HG02981 (cell line): ENCODE data around the gene TOR4A.

Experiments
- ATAC-seq: cut with Tn5 transposase; IDR thresholded peaks from one replicate; pipeline ENCODE4 v1.9.1; 2021; ENCODE audit warnings: mild to moderate bottlenecking, moderate library complexity; ENCODE audit not compliant: unreplicated experiment

The TOR4A gene

DNA sequence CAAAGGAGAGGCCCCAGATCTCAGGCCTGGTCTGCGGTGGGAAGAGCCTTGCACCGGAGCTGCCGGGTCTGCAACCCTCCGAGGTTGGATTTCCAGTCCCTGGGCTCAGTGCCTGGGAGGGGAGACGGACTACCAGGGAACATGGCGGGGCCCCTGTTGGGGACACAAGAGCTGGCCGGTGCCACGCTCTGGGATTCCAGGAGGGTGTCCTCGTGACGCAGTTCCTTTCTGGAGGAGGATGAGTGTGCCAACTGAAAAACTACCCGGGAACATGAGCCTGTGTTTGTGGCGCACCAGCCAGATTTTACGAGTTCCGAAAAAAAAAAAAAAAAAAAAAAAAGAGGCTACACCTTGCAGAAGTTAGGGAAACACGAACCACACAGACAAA is 15.6 kb downstream of the TOR4A start:
- no peak for ATAC-seq

DNA sequence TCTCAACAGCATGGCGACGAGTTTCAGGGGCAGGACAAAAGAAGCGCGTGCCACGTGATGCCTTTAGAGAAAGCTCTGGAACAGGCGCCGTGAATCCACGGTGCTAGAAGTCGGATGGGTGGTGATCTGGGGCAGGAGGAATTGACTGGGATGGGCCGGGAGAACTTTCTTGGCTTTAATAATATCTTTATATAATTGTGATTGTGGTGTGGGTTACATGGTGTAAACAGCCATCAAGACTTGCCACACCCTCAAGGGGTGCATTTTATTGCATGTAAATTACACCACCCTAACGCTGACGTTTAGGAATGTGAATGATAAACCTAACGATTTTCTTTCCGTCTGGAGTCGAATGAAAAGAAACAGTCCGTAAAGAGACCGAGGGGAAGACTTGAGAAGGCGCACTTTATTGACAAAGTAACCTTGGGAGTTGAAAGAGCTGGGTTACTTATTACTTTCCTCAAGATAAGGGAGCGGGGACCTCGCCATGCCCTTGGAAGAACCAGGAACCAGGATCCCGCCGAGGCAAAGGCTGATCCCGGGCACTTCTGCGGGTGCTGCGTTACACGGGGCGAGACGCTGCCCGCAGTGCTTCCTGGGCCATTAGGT is 16.1 kb downstream of the TOR4A start:
- no peak for ATAC-seq

DNA sequence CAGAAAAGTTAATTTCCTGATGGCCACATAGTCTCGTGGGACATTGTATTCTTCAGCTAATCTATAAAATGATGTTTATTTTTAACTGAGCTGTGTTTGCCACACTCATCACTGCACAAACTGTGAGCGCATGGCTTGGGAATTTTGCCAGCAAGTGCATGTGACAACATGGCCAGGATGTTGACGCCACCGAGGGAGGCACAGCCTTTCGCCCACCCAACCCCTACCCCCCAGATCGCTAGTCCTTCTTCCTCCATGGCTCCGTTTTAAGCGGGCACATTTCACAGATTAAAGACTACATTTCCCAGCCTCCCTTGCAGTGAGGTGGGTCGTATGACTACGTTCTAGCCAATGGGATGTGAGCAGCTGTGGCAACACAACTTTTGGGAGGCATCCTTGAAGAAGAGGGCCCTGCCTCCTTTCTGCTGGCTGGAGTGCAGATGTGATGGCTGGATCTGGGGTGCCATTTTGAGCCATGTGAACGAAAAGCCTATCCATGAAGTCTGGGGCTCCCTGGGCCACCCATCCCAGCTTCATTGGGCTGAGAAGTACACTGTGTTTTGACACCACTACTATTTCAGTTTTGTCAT is 16.7 kb downstream of the TOR4A start:
- ATAC-seq, result no peak

DNA sequence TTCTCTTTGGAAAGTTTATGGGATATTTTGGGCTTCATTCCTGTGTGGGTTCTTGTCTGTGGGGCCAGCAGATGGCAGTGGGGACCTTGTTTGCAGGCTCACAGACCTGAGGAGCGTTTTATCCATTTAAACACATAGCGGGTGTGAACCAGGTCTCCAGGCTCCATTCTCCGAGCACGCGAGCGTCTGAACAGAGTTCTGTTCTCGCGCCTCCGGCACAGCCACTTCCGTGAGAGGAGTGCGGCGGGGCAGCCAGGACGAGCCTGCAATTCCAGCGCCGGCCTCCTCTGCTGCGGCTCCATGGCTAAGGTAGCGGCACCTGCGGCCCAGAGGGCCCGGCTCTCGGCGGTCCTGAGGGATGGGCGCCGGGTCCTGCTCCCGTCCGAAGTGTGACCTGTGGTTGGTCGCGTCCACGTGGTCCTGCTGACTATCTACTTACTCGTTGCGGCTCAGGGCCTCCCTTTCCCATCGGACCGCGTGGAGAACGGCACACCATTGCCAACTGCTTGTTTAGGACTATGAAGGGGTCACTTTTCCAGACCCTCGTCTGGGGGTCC is 17.2 kb downstream of the TOR4A start:
- ATAC-seq, result no peak

DNA sequence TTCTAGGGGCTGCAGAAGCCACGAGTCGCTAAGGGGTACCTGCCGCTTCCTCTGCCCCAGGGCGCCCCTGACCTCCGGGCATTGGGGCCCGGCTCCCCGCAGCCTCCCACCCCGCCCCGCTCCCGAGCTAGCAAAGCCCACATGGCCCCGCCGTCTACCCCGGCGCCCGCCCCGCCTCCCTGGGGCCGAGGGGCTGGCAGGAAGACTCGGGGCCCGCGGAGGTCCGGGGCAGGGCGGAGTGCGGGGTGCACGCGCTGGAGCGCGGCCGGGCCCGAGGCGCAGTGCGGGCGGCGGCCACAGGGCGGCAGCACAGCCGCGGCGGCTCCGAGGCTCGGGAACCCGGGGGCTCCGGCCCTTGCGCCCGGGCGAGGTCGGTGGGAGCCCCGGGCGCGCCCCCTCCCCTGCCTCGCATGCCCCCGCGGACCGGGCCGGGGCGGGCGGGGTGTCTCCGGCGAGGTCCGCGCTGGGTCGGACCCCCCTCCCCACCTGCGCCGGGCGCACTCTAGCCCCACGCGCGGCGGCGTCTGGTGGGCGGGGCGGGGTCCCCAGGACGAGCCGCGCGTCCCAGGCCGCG is 17.8 kb downstream of the TOR4A start:
- ATAC-seq, result peak; percentile 59

DNA sequence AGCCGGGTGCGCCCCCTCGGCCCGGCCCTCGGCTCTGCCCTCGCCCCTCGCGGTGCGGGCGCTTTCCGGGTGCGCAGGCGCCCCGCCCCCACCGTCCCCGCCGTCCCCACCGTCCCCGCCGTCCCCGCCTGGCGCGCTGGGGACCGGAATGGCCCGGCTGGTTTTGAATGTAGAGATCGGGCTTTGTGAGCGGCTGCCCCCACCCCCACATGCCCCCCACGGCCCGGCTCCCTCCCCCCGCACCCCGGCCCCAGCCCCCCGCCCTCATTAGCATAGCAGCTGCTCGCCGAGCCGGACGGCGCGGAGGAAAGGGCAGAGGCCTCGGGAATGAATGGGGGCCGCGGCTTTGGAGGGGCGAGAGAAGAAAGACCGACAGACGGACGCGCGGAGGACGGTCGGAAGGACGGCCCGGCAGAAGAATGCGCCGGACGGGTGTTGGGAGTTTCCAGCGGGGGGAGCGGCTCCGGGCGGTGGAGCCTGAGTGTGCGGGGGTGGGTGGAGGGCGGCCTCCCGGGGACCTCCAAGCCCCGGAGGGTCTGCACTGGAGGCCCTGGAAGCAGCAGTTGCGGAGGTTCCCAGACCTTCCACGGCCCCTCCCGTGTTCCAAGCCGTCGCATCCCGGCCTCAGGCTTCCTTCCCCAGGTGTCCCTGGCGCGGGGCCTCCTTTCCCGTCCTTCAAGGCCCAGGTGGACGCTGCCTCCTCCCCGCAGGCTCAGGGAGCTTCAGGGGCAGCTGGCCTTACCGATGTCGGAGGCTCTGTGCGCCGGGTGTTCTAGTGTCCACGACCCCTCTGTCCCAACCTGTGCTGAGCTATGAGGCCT is 18.5 kb downstream of the TOR4A start:
- no peak for ATAC-seq

DNA sequence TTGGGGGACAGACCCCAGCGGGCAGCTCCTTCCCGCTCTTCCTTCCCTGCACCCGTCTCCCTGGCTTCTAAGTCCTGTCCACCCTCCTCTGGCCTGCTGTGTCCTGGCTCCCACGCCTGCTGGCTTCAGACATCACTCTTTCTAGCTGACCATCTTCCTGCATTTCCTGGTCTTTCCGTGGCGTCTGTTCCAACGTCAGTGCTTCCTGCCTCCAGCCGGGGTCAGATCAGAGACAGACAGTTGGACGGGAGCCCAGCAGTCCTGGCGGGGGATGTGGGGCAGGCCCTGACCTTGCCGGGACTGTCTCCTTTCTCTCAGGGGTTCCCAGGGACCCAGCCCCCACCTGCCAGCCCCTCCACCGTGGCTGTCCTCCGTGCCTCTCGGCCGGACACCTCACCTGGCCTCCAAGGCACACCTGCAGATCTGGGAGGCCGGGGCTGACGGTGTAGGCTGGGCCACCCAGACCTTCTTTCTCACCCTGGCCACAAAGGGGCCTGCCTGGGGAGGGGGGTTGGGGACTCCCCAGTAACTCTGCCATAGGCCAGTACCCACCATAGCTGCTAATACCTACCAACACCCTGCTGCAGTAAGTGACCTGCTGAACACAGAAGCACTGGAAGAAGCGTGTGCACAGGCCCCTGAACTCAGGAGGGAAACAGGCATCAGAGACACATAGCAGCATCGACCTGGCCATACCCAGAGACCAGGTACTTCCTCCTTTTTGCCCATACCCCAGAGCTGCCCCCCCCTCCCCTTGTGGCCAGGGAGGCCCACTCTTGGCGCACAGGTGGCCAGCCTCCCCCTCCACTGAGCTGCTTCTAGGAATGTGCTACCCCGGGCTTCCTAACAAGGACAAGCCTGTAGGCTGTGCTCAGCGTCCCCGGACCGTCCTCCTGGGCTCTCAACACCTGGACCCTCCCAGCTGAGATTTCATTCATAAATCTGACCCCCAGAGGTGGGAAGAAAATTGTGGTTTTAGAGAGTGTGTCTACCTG is 19.4 kb downstream of the TOR4A start:
- ATAC-seq, result no peak

DNA sequence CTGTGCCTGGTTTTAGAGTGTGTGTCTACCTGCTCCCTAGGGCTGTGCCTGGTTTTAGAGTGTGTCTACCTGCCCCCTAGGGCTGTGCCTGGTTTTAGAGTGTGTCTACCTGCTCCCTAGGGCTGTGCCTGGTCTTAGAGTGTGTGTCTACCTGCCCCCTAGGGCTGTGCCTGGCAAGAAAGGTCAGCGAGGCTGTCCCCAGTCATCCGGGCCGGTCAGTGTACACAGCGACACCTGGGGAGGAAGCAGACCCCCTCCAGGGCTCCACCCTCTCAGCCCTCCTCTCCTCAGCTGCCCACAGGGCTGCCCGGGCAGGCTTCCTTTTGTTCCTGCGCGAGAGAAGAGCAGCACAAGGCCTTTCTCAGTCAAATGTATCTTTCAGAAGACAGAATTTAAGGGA is 20.4 kb downstream of the TOR4A start:
- ATAC-seq, result no peak

DNA sequence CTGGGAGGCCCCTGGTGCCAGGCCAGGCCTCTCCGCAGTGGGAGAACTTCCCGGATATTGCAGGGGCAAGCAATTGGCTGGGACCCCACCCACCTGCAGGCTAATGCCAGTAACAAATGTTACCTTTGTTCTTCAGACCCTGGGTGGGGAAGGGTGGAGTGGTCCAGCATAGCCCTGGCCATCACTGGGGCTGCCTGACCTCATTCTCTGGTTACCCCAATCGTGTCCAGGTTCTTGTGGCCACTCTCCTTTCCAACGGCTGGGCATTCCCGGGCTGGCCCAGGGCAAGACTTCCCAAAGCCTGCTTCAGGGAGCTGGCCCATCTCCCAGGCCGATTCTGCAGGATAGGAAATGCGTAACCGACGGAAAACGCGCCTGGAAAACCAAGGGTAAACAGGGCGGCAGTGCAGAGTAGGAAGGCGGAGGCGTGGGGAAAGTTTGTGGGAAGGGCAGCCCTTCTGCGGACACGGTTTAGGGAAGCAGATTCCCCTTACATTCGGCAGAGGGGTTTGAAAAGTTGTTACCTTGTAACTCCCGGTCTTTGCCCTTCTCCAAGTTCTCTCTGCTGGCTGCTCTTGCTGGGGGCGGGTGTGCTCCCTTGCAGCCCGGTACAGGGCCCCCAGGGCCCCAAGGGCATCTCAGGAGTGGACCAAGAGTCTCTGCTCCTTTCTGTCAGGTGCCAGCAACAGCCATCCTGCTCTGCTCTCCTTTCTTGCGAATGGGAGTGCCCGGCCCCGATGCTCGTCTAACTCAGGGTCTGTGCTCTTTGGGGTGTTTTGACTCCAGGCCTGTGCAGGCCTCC is 21.1 kb downstream of the TOR4A start:
- no peak for ATAC-seq

DNA sequence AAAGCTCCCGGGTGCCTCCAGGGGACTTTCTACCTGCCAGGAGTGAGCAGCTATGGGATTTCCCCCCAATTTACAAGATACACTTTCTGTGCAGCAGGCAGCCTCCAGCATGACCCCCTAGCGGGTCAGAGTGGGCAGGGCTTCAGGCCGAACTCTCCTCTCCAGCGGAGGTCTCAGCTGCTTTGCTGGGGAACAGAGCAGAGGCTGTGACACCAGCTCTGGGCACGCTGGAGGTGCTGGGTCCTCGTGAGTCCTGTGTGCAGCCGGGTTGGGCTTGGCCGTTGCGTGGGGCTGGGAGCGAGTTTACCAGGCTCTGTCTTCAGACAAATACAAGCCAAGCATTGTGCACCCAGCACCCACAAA is 21.7 kb downstream of the TOR4A start:
- ATAC-seq, result no peak

DNA sequence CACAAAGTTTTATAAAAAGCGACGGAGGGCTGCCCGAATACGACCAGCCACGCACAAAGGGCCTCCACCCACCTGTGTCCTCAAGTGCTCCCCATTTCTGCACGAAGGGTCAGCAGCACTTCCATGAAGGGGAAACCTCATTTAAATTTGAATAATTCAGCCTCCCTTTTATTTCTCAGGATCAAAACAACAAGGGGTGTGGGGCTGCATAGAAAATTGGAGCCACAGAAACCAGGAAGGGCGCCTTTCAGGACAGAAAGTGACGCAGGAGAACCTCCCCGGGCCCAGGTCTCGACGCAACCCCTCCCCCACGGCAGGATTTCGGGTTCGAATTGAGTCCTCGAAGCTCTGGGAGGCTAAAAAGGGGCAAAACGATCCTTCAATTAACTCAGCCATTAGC is 22.4 kb downstream of the TOR4A start:
- ATAC-seq, result no peak

DNA sequence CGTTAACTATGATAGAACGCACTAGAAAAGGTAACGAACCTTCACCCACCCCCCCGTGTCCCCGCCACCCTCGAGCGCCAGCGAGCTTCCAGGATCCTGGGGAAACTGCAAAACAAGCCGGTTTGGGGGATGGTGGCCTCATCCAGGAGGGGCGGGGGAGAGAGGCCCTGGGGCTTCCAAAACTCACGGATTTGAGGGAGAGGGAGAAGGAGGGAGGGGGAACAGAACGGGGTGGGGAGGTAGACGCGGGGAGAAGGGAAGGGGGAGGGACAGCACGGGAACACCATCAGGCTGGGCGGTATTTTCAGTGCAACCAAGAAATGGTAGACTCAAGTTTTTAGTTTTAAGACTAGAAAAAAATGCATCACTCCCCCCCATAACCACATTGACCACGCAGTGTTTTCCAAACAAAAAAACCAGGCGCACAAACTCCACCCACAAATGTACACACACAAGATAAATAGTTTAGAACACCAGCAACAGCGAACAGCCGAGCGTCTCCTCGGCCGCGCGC is 23.1 kb downstream of the TOR4A start:
- no peak for ATAC-seq

DNA sequence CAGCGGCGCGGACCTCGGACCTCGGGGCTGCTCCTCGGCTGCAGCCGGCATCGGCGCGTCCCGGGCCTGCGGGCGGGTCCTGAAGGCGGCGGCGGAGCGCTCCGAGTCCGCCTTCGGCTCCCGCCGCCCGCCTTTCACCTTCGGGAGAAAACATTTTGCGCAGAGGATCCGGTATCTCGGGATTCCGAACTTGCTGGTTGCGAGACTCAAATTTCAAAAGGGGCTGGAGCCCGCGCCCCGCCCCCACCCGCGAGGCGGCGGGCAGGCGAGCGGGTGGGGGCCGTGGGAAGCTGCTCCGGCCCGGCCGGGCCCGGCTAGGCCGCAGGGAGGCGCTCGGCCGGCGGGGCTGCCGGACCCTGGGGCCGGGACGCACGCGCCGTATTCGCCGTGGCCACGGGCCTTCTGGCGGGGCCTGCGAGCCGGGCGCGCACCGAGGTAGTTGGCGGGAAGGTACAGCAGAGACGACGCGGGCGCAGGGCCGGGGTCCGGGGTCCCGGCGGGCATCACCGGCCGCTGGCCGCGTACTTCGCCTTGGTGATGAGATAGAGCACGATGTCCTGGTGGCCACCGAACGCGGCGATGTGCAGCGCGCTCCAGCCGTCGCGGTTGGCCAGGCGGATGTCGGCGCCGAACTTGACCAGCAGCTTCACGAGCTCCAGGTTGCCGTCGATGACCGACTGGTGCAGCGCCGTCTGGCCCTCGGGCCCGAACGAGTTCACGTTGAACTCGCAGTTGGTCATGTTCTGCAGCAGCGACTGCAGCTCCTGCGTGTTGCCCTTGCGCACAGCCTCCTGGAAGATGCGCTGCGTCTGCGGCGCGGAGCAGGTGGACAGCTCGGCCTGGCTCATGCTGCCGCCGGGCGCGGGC is 23.8 kb downstream of the TOR4A start:
- no peak for ATAC-seq

DNA sequence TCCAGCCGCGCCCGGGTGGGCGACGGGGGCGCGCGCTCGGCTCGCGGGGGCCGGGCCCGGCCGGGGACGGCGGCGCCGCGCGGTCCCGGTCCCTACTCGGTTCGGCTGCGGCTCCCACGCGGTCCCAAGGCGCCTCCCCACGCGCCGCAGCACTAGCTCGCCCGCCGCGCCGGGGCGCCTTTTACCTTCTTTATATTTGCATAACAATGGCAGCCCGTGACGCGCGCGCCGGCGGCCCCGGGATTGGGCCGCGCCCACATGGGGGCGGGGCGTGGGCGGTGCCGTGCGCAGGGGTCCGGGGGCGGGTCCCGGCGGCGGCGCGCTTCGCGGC is 24.6 kb downstream of the TOR4A start, which contains the start of gene NRARP:
Gene NRARP, minus strand, starts transcription at position 154 of the 331 bp plus-strand sequence. CDS start 343 bp downstream, outside the sequence.
- peak; percentile 55 for ATAC-seq

DNA sequence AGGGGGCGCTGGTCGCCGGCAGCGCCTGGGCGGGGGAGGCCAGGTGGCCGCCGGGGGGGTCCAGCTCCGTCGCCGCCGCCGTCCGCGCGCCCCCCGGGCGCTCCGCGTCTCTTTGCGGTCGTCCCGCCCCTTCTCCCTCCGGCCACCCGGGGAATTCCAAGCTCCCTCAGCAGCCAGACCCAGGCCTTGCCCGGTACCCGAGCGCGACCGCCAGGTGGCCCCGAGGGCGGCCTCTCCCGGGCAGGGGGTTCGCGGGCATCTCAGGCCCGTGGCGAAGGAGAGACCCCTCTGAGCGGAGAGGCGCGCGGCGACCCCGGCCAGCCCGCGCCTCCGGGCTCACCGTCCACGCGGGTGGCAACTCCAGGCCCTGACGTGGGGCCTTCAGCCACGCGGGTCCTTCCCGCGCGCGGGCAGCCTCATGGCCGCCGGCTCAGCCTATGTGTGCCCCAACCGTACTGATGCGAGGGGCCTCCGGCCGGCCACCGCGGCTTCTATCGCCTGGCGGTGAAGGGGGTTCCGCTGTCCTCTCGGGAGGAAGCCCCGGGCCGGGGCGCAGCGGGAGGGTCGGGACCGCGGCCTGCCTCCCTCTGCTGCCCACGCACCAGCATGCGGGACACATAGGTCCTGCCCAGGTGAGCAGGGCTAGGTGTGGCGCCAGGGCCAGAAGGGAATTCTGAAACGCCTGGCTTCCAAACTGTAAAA is 25.1 kb downstream of the TOR4A start:
- ATAC-seq, result peak; percentile 36

DNA sequence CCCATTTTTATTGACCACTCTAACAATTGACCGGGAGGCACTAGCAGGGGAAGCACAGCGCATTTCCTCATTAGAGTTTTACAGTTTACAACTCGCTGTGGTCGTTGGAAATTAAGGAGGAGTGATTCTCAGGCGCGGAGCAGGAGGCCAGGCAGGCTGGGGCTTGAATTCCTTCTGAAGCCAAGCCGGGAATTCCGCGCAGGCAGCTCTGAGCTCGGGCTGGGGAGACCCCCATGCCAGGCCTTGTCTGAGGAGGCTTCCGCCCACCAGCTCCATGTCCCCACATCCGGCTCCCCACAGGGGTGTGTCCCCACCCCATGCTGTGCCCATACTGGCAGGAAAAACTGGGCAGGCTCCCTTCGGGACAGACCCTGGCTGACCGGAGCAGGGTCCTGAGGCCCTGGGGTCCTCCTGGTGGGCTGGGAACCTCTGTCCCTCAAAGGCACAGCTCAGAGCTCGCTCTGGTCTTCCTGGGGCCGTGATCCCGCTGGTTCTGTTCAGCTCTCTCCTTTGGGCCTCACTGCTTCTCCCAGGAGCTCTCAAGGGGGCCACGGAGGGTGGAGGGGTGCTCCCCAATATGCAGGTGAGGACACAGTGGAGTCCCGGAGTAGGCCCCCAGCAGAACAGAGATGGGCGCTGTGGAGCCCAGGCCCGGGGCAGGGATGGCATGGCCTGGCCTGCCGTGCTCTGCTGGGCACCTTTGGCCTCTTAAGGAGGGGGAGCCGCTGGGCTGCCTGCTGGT is 25.8 kb downstream of the TOR4A start:
- no peak for ATAC-seq

DNA sequence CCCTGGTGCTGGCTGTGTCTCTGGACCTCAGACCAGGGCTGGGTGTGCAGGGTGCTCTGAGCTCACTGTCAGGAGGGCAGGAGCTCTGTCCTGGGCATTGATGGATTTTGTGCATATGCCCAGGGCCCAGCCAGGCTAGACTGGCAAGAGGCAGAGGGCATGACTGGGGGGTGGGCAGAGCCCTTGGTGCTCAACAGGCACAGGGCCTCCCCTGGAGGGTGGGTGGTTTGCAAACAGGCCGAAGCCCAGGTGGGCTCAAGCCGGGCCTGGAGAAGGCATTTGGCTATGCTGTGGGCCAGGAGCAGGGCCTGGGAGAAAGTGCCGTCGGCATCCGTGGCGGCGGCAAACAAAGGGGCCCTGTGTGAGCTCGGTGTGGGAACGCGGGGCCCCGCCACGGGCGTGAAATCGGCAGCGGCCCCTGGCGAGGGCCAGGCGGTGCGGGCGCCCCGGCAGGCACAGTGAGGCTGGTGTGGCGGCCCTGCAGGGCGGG is 26.4 kb downstream of the TOR4A start:
- ATAC-seq, result no peak
